ENCODE results near the gene OR8B12.

The OR8B12 gene

GRCh38 chr11:124543554-124543953 is at the start of gene OR8B12:
Gene OR8B12, minus strand, starts transcription at chr11:124543654. Its CDS starts 0 bp downstream, at chr11:124543654.
- Histone ChIP-seq H3K36me3 (replicated peaks) (no peaks in the 10 kb centered on the region), H3K4me3 (ENCODE audit: low read depth, low read length) (no peak within 1 kb of the TSS), H3K27me3 (replicated peaks) (no peaks in the 10 kb centered on the region), H3K27ac (no peak within 1 kb of the TSS)
- in situ Hi-C loops (cut with HindIII; ENCODE audit: low pct_ligation_motif_present, low sequenced_read_pairs): no loop called here
- no peak for DNase-seq
- no peak for TF ChIP-seq CTCF (IDR thresholded peaks at IDR 0.05; ENCODE audit: low read depth, low read length, missing control alignments)

GRCh38 chr11:124592627-124593026 is 49.2 kb upstream of the OR8B12 start:
- in situ Hi-C loops (cut with HindIII; ENCODE audit: low pct_ligation_motif_present, low sequenced_read_pairs): loop anchor here (25.0 kb wide), 1 partner anchor 180 kb away; the partner anchor contains the start of gene OR8B4
- no peak overlapping the region for H3K4me3 ChIP-seq (ENCODE audit: low read depth, low read length)
- no peak for DNase-seq
- no peak overlapping the region for H3K27ac ChIP-seq
- no peaks in the 10 kb centered on the region for H3K36me3 ChIP-seq (replicated peaks)
- no peak for TF ChIP-seq CTCF (IDR thresholded peaks at IDR 0.05; ENCODE audit: low read depth, low read length, missing control alignments)
- peaks cover 2% of the 10 kb centered on the region for H3K27me3 ChIP-seq (replicated peaks)

- no peak for TF ChIP-seq CTCF (IDR thresholded peaks at IDR 0.05; ENCODE audit: low read depth, low read length, missing control alignments)
- Histone ChIP-seq H3K27ac (no peak overlapping the region), H3K4me3 (ENCODE audit: low read depth, low read length) (no peak overlapping the region), H3K27me3 (replicated peaks) (no peaks in the 10 kb centered on the region), H3K36me3 (replicated peaks) (no peaks in the 10 kb centered on the region)
- no peak for DNase-seq
- in situ Hi-C loops (cut with HindIII; ENCODE audit: low pct_ligation_motif_present, low sequenced_read_pairs): loop anchor here (25.0 kb wide), 1 partner anchor 179 kb away; the partner anchor contains the start of gene OR8B4
Measured at GRCh38 chr11:124591430-124591829, 48.0 kb upstream of the OR8B12 start.

GRCh38 chr11:124586238-124586860 is 42.9 kb upstream of the OR8B12 start:
- Histone ChIP-seq H3K27me3 (replicated peaks) (no peaks in the 10 kb centered on the region), H3K36me3 (replicated peaks) (no peaks in the 10 kb centered on the region), H3K27ac (no peak overlapping the region), H3K4me3 (ENCODE audit: low read depth, low read length) (no peak overlapping the region)
- peak; percentile 68 for DNase-seq
- TF ChIP-seq CTCF (IDR thresholded peaks at IDR 0.05; ENCODE audit: low read depth, low read length, missing control alignments): peak; percentile 81
- in situ Hi-C loops (cut with HindIII; ENCODE audit: low pct_ligation_motif_present, low sequenced_read_pairs): loop anchor here (25.0 kb wide), 1 partner anchor 174 kb away; the partner anchor contains the start of gene OR8B4

- no peaks in the 10 kb centered on the region for H3K36me3 ChIP-seq (replicated peaks)
- H3K27me3 ChIP-seq (replicated peaks): no peaks in the 10 kb centered on the region
- no peak for DNase-seq
- TF ChIP-seq CTCF (IDR thresholded peaks at IDR 0.05; ENCODE audit: low read depth, low read length, missing control alignments): no peak
- in situ Hi-C loops (cut with HindIII; ENCODE audit: low pct_ligation_motif_present, low sequenced_read_pairs): loop anchor here (25.0 kb wide), 1 partner anchor 173 kb away; the partner anchor contains the start of gene OR8B4
- H3K4me3 ChIP-seq (ENCODE audit: low read depth, low read length): no peak overlapping the region
- H3K27ac ChIP-seq: no peak overlapping the region
Measured at GRCh38 chr11:124584681-124585372, 41.4 kb upstream of the OR8B12 start.

Measured in brain microvascular endothelial cell (primary cell).